H1 (cell line): ENCODE measurements around the gene ZBED5. TPM values are rescaled to one million over a fixed set of nuclear protein-coding genes. Genes with fewer than 3 reads are reported as not detected.

Source experiments
- CHD2 ChIP-seq: IDR thresholded peaks from 2 replicates; pipeline ENCODE4 v1.6.1; 2012; ENCODE audit warnings: low read length, improper control_type of control experiment
- KDM5A ChIP-seq: fragments of 200-600 bp; IDR thresholded peaks from 2 replicates; pipeline ENCODE4 v1.7.1; 2012; ENCODE audit warnings: mild to moderate bottlenecking, low read length, inconsistent platforms, mixed read lengths
- TAF7 ChIP-seq: optimal IDR thresholded peaks from 2 replicates; pipeline ENCODE3; 2011; ENCODE audit warnings: low read depth, mild to moderate bottlenecking, inconsistent platforms, low read length, moderate library complexity, borderline replicate concordance
- TBP ChIP-seq: IDR thresholded peaks from 2 replicates; pipeline ENCODE4 v1.6.1; 2011; ENCODE audit warnings: low read depth, low read length, improper control_type of control experiment
- YY1 ChIP-seq: IDR thresholded peaks from 2 replicates; pipeline ENCODE4 v1.6.1; 2011; ENCODE audit warnings: low read depth, mild to moderate bottlenecking, low read length
- polyA plus RNA-seq, 7 experiments: library from polyadenylated mRNA; depleted of rRNA in 3 of 7; stranded (reverse) in 5 of 7; unstranded in 2 of 7; fragments of >200 nt in 5 of 7; fragments of 200-250 nt in 2 of 7; gene quantifications; 1 replicate in 5 of 7; 2 replicates in 1 of 7; 4 replicates in 1 of 7; pipeline versions ENCODE4 v1.2.1 to v1.2.3, GENCODE V29; 2011 to 2013; ENCODE audit warnings: missing spikeins in 2 of 7, mixed read lengths in 2 of 7
- total RNA-seq: library from RNA; stranded (reverse); fragmentation: NEBNext Ultra II Directional; extraction: Animal tissue kit (Norgen Biotek cat#: 25700); gene quantifications from 2 replicates; pipeline ENCODE4 v1.2.1, GENCODE V29; 2021

Gene ZBED5
- total and polyA plus RNA-seq, 2 of the 8 experiments (the other 6 are each of a cell fraction or from before 2014, with no cell fraction given), result 54.2 to 94.7 TPM

- no peak for TF ChIP-seq TAF7
- TF ChIP-seq CHD2, result no peak
- no peak for TF ChIP-seq TBP
- no peak for TF ChIP-seq KDM5A
- no peak for TF ChIP-seq YY1
Measured at GRCh38 chr11:10893714-10894151, 35.9 kb upstream of the ZBED5 start (continued).
